Endodermal cell (in vitro differentiated cells): ENCODE data around the gene CD151. TPM values are rescaled to one million over a fixed set of nuclear protein-coding genes. Genes with fewer than 3 reads are reported as not detected.

Experiments
- DNase-seq: peaks from one replicate; pipeline ENCODE4 v3.0.0-alpha.2; 2017
- H3K27ac ChIP-seq: 2 replicates; pipeline ENCODE4 v1.5.1; 2013; ENCODE audit warnings: mild to moderate bottlenecking, low read depth, low read length, moderate library complexity
- H3K27me3 ChIP-seq: 2 replicates; pipeline ENCODE4 v1.6.1; 2013; ENCODE audit warnings: mild to moderate bottlenecking, low read length, moderate library complexity; ENCODE audit not compliant: insufficient read depth, control insufficient read depth, poor library complexity, severe bottlenecking
- H3K36me3 ChIP-seq: 2 replicates; pipeline ENCODE4 v1.7.0; 2013; ENCODE audit warnings: mild to moderate bottlenecking, low read length, moderate library complexity; ENCODE audit not compliant: control insufficient read depth, insufficient read depth
- H3K4me1 ChIP-seq: one replicate; pipeline ENCODE4 v1.7.0; 2013; ENCODE audit warnings: low read length; ENCODE audit not compliant: control insufficient read depth, insufficient read depth
- H3K4me3 ChIP-seq: 2 replicates; pipeline ENCODE4 v1.5.1; 2013; ENCODE audit warnings: mild to moderate bottlenecking, low read length, moderate library complexity
- H3K9ac ChIP-seq: 2 replicates; pipeline ENCODE4 v1.6.1; 2013; ENCODE audit warnings: mild to moderate bottlenecking, low read length, moderate library complexity; ENCODE audit not compliant: poor library complexity, severe bottlenecking; ENCODE audit errors: extremely low read depth
- H3K9me3 ChIP-seq: 2 replicates; pipeline ENCODE4 v1.6.1; 2013; ENCODE audit warnings: mild to moderate bottlenecking, low read length, moderate library complexity; ENCODE audit not compliant: control insufficient read depth
- H3K27ac Mint-ChIP-seq: 2 replicates; pipeline ENCODE4 v1.8.0; 2020; ENCODE audit warnings: mixed read lengths
- H3K27me3 Mint-ChIP-seq: 2 replicates; pipeline ENCODE4 v1.8.0; 2021; ENCODE audit warnings: mild to moderate bottlenecking, mixed read lengths; ENCODE audit not compliant: insufficient read depth
- H3K36me3 Mint-ChIP-seq: 2 replicates; pipeline ENCODE4 v1.8.0; 2020; ENCODE audit warnings: low read depth, mixed read lengths
- H3K4me1 Mint-ChIP-seq: 2 replicates; pipeline ENCODE4 v1.8.0; 2020; ENCODE audit warnings: mixed read lengths
- H3K4me3 Mint-ChIP-seq: 2 replicates; pipeline ENCODE4 v1.8.0; 2020; ENCODE audit warnings: mild to moderate bottlenecking, moderate library complexity, mixed read lengths
- H3K9me3 Mint-ChIP-seq: 2 replicates; pipeline ENCODE4 v1.8.0; 2020; ENCODE audit warnings: mild to moderate bottlenecking, mixed read lengths
- CTCF ChIP-seq: fragments of 200-600 bp; sonication (generic); conservative IDR thresholded peaks from 2 replicates; pipeline ENCODE4 v1.5.0; 2021; ENCODE audit warnings: antibody characterized with exemption, mild to moderate bottlenecking
- WGBS, 2 experiments: methylation state at CpG; one replicate each; pipeline versions ENCODE4 v1.1.5 to v1.1.7; 2013; ENCODE audit warnings: missing lambda C conversion rate in 2 of 2, mixed read lengths in 1 of 2; ENCODE audit not compliant: insufficient coverage in 1 of 2, insufficient read length in 1 of 2; 5-methylcytosine and 5-hydroxymethylcytosine counted together
- total RNA-seq, 2 donors: library from RNA; stranded (reverse); fragmentation: NEBNext Ultra II Directional in 1 of 2; extraction: Animal tissue kit (Norgen Biotek cat#: 25700) in 1 of 2; gene quantifications; 2 replicates in 1 of 2; 3 replicates in 1 of 2; pipeline ENCODE4 v1.2.1, GENCODE V29; 2021

Gene CD151
- total RNA-seq, 2 donors from 2014 or later: 139 to 165 TPM

GRCh38 chr11:786235-787083 is 46.3 kb upstream of the CD151 start:
- peaks cover 11% of the 10 kb centered on the region for H3K36me3 Mint-ChIP-seq
- H3K9me3 Mint-ChIP-seq: no peaks in the 10 kb centered on the region
- Histone ChIP-seq H3K9ac (no peak overlapping the region), H3K27ac (no peak overlapping the region), H3K4me3 (no peak overlapping the region), H3K36me3 (no peaks in the 10 kb centered on the region), H3K9me3 (no peaks in the 10 kb centered on the region), H3K4me1 (no peaks in the 10 kb centered on the region), H3K27me3 (no peaks in the 10 kb centered on the region)
- peaks cover 6% of the 10 kb centered on the region for H3K4me1 Mint-ChIP-seq
- WGBS, 2 experiments: 85 to 86% methylated on average over 10 to 24 of the region's 24 CpGs
- H3K4me3 Mint-ChIP-seq: no peak overlapping the region
- H3K27me3 Mint-ChIP-seq: peaks cover 3% of the 10 kb centered on the region
- no peak for DNase-seq
- no peak overlapping the region for H3K27ac Mint-ChIP-seq
- no peak for TF ChIP-seq CTCF

GRCh38 chr11:787084-787675 is 45.6 kb upstream of the CD151 start:
- Mint-ChIP-seq H3K9me3 (no peaks in the 10 kb centered on the region), H3K27me3 (peaks cover 3% of the 10 kb centered on the region), H3K4me1 (peaks cover 6% of the 10 kb centered on the region), H3K36me3 (peaks cover 13% of the 10 kb centered on the region), H3K27ac (no peak overlapping the region), H3K4me3 (no peak overlapping the region)
- Histone ChIP-seq H3K36me3 (no peaks in the 10 kb centered on the region), H3K9ac (no peak overlapping the region), H3K9me3 (no peaks in the 10 kb centered on the region), H3K27ac (no peak overlapping the region), H3K4me1 (no peaks in the 10 kb centered on the region), H3K4me3 (no peak overlapping the region), H3K27me3 (no peaks in the 10 kb centered on the region)
- 90 to 95% methylated on average over 11 to 24 of the region's 24 CpGs for WGBS, 2 experiments
- no peak for TF ChIP-seq CTCF
- no peak for DNase-seq

GRCh38 chr11:788009-788640 is 44.6 kb upstream of the CD151 start:
- peak; percentile 38 for TF ChIP-seq CTCF
- Histone ChIP-seq H3K4me3 (no peak overlapping the region), H3K9ac (no peak overlapping the region), H3K36me3 (no peaks in the 10 kb centered on the region), H3K27ac (no peak overlapping the region), H3K9me3 (no peaks in the 10 kb centered on the region), H3K4me1 (no peaks in the 10 kb centered on the region), H3K27me3 (no peaks in the 10 kb centered on the region)
- no peak for DNase-seq
- peaks cover 14% of the 10 kb centered on the region for H3K36me3 Mint-ChIP-seq
- peaks cover 6% of the 10 kb centered on the region for H3K4me1 Mint-ChIP-seq
- H3K4me3 Mint-ChIP-seq: no peak overlapping the region
- 88 to 90% methylated on average over 20 to 28 of the region's 28 CpGs for WGBS, 2 experiments
- H3K9me3 Mint-ChIP-seq: no peaks in the 10 kb centered on the region
- peaks cover 3% of the 10 kb centered on the region for H3K27me3 Mint-ChIP-seq
- no peak overlapping the region for H3K27ac Mint-ChIP-seq
